ENCODE results near the gene IGFL3. TPM values are rescaled to one million over a fixed set of nuclear protein-coding genes. Genes with fewer than 3 reads are reported as not detected.
"Not testable (repeated sequence)": the region's sequence is repeated elsewhere in the genome, so short reads cannot be mapped to it uniquely, and the experiment has no call there.

Gene IGFL3
- polyA plus RNA-seq, 3 donors, result not detected

GRCh38 chr19:46107371-46107770 is 17.1 kb downstream of the IGFL3 start:
- H3K36me3 Mint-ChIP-seq, result no peaks in the 10 kb centered on the region
- Histone ChIP-seq H3K36me3 (replicated peaks in 1 of 2; ENCODE audit: control insufficient read depth in 1 of 2, insufficient read depth in 2 of 2, low read length in 2 of 2) (no peaks in the 10 kb centered on the region), H3K9ac (ENCODE audit: insufficient read depth, low read length, poor library complexity, severe bottlenecking) (no peak overlapping the region), H3K27me3 (ENCODE audit: control insufficient read depth in 2 of 2, insufficient read depth in 2 of 2, low read length in 2 of 2) (peaks cover 0 to 6% of the 10 kb centered on the region in 2 donors), H3K27ac (ENCODE audit: low read depth in 1 of 2, low read length in 2 of 2) (no peak overlapping the region), H3K4me2 (replicated peaks; ENCODE audit: extremely low read depth, low read length, poor library complexity, severe bottlenecking) (no peak overlapping the region), H3K4me1 (ENCODE audit: control insufficient read depth in 1 of 2, insufficient read depth in 2 of 2, low read length in 2 of 2) (no peaks in the 10 kb centered on the region), H3K9me3 (replicated peaks in 1 of 2; ENCODE audit: control insufficient read depth in 1 of 2, insufficient read depth in 1 of 2, low read length in 2 of 2) (no peaks in the 10 kb centered on the region), H4K20me1 (ENCODE audit: insufficient read depth, low read length) (no peaks in the 10 kb centered on the region), H2AFZ (ENCODE audit: insufficient read depth, low read depth, low read length, poor library complexity, severe bottlenecking) (no peak overlapping the region), H3K4me3 (replicated peaks in 1 of 3; ENCODE audit: low read depth in 2 of 3, low read length in 3 of 3) (no peak overlapping the region), H3K79me2 (ENCODE audit: insufficient read depth, low read length) (no peaks in the 10 kb centered on the region)
- H3K4me3 Mint-ChIP-seq, result no peak overlapping the region
- H3K27ac Mint-ChIP-seq, result no peak overlapping the region
- intact Hi-C loops (cut with micrococcal nuclease), result no loop called here
- WGBS (ENCODE audit: insufficient coverage), result 87% methylated on average over 6 of the region's 6 CpGs
- peaks cover 0 to 4% (median 0%) of the 10 kb centered on the region in 7 donors for H3K9me3 Mint-ChIP-seq
- peaks cover 1 to 6% (median 3%) of the 10 kb centered on the region in 3 donors for H3K27me3 Mint-ChIP-seq (ENCODE audit: low read depth in 3 of 3)
- no peaks in the 10 kb centered on the region for H3K4me1 Mint-ChIP-seq
- DNase-seq, result no peak
- TF ChIP-seq CTCF (IDR thresholded peaks at IDR 0.05), result no peak

DNA sequence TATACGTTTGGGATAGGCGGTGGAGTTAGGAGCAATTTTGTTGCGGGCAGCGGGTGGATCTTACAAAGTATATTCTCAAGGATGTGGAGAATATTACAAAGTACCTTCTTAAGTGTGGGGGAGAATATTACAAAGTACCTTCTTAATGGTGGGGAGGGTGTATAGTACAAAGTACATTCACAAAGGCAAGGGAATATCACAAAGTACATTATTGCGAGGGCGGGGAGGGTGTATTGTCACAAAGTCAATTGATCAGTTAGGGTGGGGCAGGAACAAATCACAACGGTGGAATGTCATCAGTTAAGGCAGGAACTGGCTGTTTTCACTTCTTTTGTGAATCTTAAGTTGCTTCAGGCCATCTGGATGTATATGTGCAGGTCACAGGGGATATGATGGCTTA is 22.2 kb downstream of the IGFL3 start:
- H3K9ac ChIP-seq (ENCODE audit: insufficient read depth, low read length, poor library complexity, severe bottlenecking), result not testable (repeated sequence)

More for the DNA sequence above, 22.2 kb downstream of the IGFL3 start:
- peaks cover 0 to 16% (median 0%) of the 10 kb centered on the region in 3 donors for H3K27me3 Mint-ChIP-seq (ENCODE audit: low read depth in 3 of 3)
- H3K36me3 Mint-ChIP-seq; H3K4me3 Mint-ChIP-seq; DNase-seq; H3K4me1 ChIP-seq (ENCODE audit: control insufficient read depth in 1 of 2, insufficient read depth in 2 of 2, low read length in 2 of 2); H3K27me3 ChIP-seq (ENCODE audit: control insufficient read depth in 2 of 2, insufficient read depth in 2 of 2, low read length in 2 of 2); H3K36me3 ChIP-seq (replicated peaks in 1 of 2; ENCODE audit: control insufficient read depth in 1 of 2, insufficient read depth in 2 of 2, low read length in 2 of 2); H3K27ac Mint-ChIP-seq; H2AFZ ChIP-seq (ENCODE audit: insufficient read depth, low read depth, low read length, poor library complexity, severe bottlenecking); H3K9me3 ChIP-seq (replicated peaks in 1 of 2; ENCODE audit: control insufficient read depth in 1 of 2, insufficient read depth in 1 of 2, low read length in 2 of 2); intact Hi-C loops (cut with micrococcal nuclease); H4K20me1 ChIP-seq (ENCODE audit: insufficient read depth, low read length); H3K4me3 ChIP-seq (replicated peaks in 1 of 3; ENCODE audit: low read depth in 2 of 3, low read length in 3 of 3); H3K4me1 Mint-ChIP-seq; H3K27ac ChIP-seq (ENCODE audit: low read depth in 1 of 2, low read length in 2 of 2); H3K4me2 ChIP-seq (replicated peaks; ENCODE audit: extremely low read depth, low read length, poor library complexity, severe bottlenecking); H3K79me2 ChIP-seq (ENCODE audit: insufficient read depth, low read length): not testable (repeated sequence)
- peaks cover 8 to 13% (median 11%) of the 10 kb centered on the region in 7 donors for H3K9me3 Mint-ChIP-seq
- WGBS (ENCODE audit: insufficient coverage), result 81% methylated on average over 4 of the region's 7 CpGs
